ENCODE results near the gene KCNMA1. TPM values are rescaled to one million over a fixed set of nuclear protein-coding genes. Genes with fewer than 3 reads are reported as not detected.

The KCNMA1 gene
- total RNA-seq, 2 donors from 2014 or later: 49.9 to 76.2 TPM

DNA sequence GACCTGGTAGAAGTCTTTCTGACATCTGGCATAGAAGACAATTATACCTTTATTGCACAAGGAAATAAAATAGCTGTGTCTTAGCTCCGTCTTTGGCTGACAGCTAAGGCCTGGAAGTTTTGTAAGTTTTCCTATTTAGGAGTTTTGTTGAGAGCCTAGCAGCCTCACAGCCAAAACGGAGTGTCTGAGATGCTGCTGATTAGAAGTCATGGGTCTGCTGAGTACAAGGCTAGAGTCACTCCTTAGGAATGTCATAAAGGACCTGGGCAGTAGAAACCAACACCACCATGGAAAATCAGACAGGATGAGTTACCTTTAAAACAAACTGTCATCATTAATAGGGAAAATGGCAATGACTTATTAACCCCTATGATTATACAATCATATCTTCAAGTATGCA lies 442.5 kb downstream of the KCNMA1 start:
- peak in 1 of 2 donors; percentile 39 for DNase-seq
- intact Hi-C loops (cut with DNase I, micrococcal nuclease): no loop called here
- ATAC-seq: peak; percentile 17

DNA sequence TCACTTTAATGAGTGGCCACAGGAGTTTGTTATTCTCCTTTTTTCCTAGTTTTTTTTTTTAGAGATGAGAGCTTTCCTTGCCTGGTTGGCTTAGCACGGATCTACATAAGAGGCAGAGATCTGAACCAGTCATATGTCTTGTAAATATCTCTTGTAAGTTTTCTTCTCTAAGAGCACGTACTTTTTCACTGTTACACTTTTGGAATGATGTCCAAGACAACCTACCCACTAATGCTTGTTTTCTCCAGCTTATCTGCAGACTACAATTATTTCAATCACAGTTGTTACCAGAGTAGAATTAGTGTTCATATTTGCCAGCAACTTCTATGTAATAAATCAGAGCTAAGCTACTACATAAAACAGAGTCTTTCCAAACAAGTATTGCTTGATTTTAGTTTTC lies 444.6 kb downstream of the KCNMA1 start:
- DNase-seq: no peak
- intact Hi-C loops (cut with DNase I, micrococcal nuclease): no loop called here
- no peak for ATAC-seq

DNA sequence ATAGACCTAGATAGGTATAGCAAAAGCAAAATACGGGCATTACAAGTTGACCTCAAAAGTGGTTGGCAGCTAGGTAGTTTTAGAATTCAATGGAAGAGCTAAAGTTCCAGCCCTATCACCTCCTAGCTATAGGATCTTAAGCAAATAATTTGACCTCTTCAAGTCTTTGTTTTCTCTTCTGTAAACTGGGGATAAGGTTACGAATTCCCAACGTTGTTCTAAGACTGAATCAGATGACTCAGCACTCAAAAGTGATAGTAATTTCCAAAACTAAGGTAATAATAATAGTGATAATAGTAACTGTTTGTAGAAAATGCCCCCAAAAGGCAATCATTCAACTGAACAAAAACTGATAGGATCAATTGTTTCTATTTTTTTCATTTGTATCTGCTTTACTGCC lies 445.2 kb downstream of the KCNMA1 start:
- no peak for ATAC-seq
- intact Hi-C loops (cut with DNase I, micrococcal nuclease): no loop called here
- no peak for DNase-seq

DNA sequence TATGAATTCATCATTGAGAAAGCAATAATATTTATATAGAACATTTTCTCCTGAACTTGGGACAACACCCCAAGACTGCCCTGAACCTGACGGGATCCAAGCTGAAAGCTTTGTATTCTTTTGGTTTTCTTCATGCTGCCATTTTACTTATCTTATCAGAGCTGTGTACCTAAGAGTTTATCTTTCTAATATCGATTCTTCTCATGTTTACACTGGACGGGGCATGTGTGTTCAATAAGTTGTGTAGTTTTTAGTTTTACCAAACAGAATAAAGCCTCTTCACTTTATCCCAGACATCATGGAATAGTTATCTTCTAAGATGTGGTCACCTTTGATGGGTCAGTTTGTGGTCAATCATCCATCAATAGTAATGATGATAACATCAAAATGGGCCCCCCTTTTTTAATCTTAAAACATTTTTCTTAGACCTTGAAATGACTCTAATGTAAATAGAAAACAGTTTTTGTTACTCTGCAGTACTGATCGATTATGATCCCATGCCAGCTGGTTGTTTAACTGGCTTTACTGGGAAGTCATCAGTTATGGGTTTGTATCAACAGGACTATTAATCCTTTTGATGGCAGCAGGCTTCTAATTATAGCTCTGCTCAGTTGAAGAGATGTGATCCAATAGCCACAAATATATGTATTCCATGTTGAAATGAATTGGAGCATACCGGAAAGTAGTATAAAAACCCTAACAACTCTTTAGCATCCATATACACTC lies 446.1 kb downstream of the KCNMA1 start:
- ATAC-seq: no peak
- no peak for DNase-seq
- intact Hi-C loops (cut with DNase I, micrococcal nuclease): no loop called here

DNA sequence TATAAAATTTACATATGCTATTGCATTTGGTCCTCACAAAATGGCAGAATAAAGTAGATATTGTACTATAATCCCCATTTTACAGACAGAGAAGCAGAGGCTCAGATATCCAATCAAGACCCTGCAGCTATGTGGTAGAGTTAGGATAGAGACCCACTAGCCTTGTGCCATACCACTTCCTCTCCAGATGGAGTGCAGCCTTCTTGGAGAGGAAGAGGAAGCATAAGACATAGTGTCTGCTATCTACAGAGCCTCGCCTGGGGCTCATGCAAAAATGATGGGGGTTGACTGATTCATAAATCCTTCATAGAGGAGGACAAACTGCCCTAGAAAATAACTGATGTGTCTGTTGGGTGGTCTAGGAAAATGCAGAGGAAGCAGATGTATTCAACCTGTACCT lies 447.3 kb downstream of the KCNMA1 start:
- ATAC-seq (no peak), DNase-seq (no peak)
- intact Hi-C loops (cut with DNase I, micrococcal nuclease): no loop called here

DNA sequence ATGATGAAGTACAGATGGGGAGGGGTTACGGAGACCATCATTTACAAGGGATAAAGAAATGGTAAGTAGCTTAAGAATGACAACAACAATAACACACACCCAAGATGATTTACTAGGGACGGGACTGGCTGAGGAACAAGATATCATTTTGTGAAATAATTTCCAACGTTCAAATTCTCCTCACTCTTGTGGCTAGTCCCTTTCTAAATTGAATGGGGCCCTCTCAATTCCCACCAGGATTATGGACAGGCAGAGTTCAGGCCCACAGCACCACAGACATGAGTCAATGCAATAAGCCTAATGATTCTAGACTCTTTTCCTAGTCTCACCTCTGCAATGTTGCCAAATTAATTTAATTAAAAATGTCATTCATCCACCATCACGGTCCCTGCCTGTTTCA lies 448.1 kb downstream of the KCNMA1 start:
- intact Hi-C loops (cut with DNase I, micrococcal nuclease): loop anchor here in 1 of 2 donors (10.0 kb wide), 1 partner anchor 185 kb away; no protein-coding TSS in a partner anchor
- DNase-seq (no peak), ATAC-seq (no peak)

DNA sequence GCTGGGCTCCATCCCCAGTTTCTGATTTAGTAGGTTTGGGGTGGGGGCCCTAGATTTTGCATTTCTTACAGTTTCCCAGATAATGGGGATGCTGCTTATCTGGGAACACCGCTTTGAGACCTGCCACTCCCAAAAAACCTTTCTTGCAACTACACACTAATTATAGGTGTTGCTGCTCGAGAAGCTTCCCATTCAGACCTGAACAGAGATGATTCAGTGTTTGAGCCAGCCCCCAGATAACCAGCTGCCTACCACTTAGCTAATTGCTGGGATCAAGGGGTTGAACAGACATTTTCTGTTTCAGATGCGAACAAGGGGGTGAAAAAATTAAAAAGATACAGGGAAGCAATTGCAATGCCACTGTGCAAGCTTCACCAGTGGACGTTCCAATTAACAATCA lies 448.5 kb downstream of the KCNMA1 start:
- ATAC-seq: no peak
- no peak for DNase-seq
- intact Hi-C loops (cut with DNase I, micrococcal nuclease): loop anchor here in 1 of 2 donors (10.0 kb wide), 1 partner anchor 186 kb away; no protein-coding TSS in a partner anchor

DNA sequence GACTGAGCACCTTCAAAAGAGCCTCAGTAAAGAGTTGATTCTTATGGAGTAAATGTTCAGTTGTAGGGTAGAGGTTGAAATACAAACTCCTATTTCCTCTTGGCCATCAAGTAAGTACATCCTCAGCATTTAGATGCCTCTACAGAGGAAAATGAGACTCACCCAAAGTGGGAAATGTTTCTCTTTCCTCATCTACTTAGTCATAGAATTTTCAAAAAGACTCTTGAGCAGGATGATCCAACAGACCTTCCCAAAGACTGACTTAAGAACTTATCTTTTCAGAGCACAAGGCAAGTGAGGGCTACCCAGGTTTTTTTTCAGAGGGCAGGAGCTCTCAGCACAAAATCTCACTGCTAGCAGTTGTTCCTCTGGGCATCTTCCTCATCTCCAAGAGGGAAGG lies 449.1 kb downstream of the KCNMA1 start:
- intact Hi-C loops (cut with DNase I, micrococcal nuclease): loop anchor here in 1 of 2 donors (10.0 kb wide), 1 partner anchor 186 kb away; no protein-coding TSS in a partner anchor
- DNase-seq (no peak), ATAC-seq (no peak)

DNA sequence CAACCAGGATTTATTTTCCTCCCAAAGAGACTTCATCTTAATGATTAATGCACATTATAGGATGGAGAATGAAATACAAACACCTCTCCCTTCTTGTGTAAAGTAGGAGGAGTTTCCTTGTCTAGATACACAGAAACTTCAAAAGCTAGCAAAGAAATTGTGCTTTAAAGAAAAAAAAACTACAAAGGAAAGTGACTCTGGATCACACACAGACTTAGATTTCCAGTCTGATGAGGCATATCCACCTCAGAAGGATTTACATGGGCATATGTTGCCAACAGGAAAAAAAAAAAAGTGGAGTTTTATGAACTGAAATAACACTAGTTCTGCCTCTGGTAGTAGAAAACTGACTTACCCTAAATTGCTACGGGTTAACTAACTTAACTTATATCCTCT lies 449.6 kb downstream of the KCNMA1 start:
- DNase-seq (no peak), ATAC-seq (no peak)
- intact Hi-C loops (cut with DNase I, micrococcal nuclease): loop anchor here in 1 of 2 donors (10.0 kb wide), 1 partner anchor 187 kb away; no protein-coding TSS in a partner anchor

DNA sequence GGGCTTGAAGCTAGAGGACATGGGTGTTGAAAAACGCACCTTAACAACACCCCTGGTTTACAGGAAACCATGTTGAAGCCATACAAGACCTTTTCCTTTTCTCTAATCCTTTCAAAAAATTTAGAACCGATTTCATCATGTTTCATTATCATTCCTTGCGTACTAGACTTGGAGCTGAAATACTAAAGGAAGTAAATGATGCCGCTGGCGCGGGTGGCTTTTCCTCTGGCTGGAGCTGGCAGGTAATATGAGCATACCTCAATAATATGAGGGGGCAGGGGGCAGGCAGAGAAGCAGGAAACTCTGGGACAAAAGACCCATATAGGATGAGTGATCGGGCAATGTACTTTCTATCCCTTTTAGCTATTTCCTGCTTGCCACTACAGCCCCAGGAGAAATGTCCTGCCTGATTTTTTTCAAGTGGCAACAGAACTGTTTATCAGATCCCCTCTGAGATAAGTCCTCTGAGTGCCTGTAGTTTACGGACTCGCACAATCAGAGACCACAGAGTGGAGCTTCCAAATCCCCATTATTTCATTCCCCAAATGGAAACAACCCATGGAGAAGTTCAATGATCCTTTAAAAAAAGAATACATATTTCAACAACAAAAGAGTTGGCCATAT lies 450.1 kb downstream of the KCNMA1 start:
- DNase-seq: no peak
- intact Hi-C loops (cut with DNase I, micrococcal nuclease): loop anchor here in 1 of 2 donors (10.0 kb wide), 1 partner anchor 187 kb away; no protein-coding TSS in a partner anchor
- no peak for ATAC-seq

DNA sequence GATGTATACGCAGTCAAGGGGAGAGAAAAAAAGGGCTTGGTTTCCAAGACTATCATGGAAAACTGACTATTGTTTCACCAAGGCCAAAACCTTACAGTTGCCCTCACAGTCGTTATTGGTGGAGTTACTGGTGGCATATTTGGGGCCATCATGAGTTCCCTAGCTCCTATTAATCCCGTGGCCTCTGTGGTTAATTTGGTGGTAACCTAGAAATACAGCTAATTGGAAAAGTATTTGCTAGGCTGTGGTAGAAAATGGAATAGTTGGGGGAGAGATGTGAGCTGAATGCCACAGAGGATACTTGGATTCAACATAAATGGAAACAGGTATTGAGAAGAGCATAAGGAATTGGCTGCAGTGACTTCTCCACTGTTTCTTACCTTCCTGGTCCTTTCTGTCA lies 450.7 kb downstream of the KCNMA1 start:
- intact Hi-C loops (cut with DNase I, micrococcal nuclease): loop anchor here in 1 of 2 donors (10.0 kb wide), 1 partner anchor 188 kb away; no protein-coding TSS in a partner anchor
- DNase-seq (no peak), ATAC-seq (no peak)

DNA sequence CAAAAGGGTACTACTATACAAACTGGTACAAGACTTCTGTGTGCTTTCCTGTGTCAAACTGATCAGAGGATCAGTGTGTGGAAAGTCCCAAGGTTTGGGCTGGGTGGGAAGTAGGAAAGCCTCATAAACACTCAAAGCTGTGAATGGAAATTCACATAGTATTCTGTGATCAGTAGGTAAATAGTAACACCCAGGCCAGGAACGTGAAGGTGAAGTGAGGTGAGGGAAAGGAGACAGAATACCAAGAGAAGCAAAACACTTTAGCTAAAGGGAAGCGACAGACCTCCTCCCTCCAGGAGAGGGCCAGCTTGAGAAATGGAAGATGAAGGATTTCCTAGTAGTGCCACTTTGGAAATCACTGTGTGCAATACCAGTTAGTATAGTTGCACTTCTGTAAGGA lies 451.9 kb downstream of the KCNMA1 start:
- peak; percentile 65 for ATAC-seq
- intact Hi-C loops (cut with DNase I, micrococcal nuclease): loop anchor here in 1 of 2 donors (10.0 kb wide), 1 partner anchor 189 kb away; no protein-coding TSS in a partner anchor
- no peak for DNase-seq

DNA sequence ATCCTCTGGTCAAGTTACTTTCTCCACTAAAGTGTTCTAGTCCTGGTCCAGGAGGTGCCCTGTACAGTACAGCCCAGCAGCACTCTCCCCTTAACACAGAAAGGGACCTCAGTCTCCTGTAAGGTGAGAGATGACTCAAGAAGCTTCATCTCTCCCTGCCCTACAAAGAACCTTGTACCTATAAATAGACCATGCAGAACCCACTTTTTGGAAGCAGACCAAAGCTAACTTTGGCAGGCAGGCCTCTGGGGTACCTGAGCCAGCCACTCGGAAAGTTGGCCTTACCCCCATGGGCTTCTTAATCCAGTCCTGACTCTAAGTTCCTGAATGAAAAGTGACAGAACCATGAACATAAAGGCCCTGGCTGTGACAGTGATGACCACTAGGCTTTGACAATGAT lies 454.8 kb downstream of the KCNMA1 start:
- DNase-seq (no peak), ATAC-seq (no peak)
- intact Hi-C loops (cut with DNase I, micrococcal nuclease): loop anchor here in 1 of 2 donors (10.0 kb wide), 1 partner anchor 192 kb away; no protein-coding TSS in a partner anchor

DNA sequence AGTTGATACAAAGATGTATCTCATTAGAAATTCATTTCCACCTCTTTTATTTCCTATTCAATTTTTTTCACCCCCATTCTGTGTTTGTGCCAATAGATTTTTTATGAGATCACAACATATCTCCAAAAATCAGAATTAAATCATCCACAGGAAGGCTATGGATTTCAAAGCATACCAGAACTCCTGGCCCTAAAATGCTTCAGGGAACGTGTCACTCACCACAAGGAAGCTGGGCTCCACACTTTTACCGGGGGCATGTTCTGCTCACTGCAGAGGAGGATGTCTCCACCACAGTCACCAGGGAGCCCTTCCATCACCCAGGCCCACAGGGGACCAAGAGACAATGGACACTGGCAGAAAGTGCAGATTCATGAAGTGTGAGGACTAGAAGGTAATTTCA lies 456.8 kb downstream of the KCNMA1 start:
- no peak for DNase-seq
- intact Hi-C loops (cut with DNase I, micrococcal nuclease): loop anchor here in 1 of 2 donors (10.0 kb wide), 1 partner anchor 194 kb away; no protein-coding TSS in a partner anchor
- ATAC-seq: no peak

DNA sequence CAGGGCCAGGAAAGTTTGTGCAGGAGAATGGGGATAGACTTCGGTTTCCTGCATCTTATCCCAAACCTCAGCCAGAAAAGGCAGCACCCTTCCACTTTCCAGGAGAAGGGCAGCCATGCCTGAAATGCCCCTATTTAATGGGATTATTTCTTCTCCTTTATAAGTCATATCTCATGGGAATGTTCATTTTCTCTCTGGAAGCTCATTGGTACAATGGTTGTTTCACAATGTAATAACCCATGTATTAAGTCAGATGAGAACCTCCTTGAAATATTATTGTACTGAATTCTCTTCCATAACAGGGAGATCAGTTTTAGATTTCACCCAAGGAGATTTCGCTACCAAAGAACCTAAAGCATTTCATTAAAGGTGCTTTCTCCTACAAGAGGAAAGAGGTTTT lies 457.5 kb downstream of the KCNMA1 start:
- DNase-seq (no peak), ATAC-seq (no peak)
- intact Hi-C loops (cut with DNase I, micrococcal nuclease): loop anchor here in 1 of 2 donors (10.0 kb wide), 1 partner anchor 195 kb away; no protein-coding TSS in a partner anchor

DNA sequence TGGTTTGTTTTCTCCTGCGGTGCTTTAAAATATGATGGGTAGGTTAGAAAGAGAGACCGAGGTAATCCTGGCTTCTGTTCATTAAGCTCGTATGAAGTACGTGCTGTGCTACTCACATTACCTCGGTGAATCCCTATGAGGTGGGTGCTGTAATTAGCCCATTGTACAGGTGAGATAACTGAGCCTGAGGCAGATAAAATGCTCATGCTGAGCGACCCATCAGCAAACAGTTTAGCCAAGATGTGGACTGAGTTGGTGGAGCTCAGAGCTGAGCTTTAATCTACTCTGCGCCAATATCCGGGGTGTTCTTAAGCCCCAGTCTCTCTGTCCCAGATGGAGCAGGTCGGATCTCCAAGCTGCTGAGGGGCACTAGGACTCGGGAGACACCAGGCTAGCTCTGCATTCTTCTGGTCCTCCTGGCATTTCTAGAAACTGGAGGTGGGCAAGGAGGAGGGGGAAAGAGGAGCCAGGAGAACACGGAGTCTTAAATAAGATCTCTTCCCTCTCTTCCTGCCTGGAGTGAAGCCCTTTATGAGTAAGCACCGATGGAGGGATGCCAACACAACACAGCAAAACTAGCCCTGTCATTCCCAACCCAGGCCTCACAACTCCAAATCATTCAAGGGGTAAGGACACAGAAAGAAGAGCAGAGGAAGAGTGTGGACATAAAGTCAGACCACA lies 458.5 kb downstream of the KCNMA1 start:
- no peak for DNase-seq
- intact Hi-C loops (cut with DNase I, micrococcal nuclease): no loop called here

DNA sequence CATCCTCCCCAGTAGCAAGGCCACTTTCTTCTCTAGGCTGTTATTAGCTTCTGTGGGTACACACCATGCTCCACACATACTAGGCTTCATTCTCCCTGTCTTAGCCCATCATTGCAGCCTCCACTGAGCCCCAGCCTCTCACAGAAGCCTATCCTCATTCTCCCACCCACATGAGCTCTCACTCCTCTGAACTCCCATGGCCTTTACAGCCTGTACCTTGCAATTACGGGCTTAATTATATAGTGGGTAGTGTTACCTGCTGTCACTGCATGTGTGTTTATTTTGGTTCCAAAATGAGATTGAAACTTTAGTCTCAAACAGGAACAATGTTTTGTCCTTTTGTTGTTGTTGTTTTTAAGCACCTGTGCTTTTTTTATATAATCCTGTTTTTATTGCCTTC lies 460.0 kb downstream of the KCNMA1 start:
- intact Hi-C loops (cut with DNase I, micrococcal nuclease): no loop called here
- no peak for ATAC-seq
- DNase-seq: no peak

More for the DNA sequence above, 458.5 kb downstream of the KCNMA1 start:
- no peak for ATAC-seq

DNA sequence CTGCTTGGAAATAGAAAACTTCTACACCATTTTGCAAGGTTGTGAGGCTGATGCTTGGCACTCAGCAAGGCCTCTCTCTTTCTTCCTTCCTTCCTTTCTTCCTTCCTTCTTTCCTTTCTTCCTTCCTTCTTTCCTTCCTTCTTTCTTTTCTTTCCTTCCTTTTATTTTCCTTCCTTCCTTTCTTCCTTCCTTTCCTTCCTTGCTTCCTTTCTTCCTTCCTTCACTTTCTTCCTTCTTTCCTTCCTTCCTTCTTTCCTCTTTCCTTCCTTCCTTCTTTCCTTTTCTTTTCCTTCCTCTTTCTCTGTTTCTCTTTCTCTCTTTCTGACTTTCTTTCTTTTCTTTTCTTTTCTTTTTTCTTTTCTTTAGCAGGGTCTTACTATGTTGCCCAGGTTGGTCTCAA lies 460.4 kb downstream of the KCNMA1 start:
- intact Hi-C loops (cut with DNase I, micrococcal nuclease): no loop called here
- no peak for ATAC-seq
- no peak for DNase-seq

DNA sequence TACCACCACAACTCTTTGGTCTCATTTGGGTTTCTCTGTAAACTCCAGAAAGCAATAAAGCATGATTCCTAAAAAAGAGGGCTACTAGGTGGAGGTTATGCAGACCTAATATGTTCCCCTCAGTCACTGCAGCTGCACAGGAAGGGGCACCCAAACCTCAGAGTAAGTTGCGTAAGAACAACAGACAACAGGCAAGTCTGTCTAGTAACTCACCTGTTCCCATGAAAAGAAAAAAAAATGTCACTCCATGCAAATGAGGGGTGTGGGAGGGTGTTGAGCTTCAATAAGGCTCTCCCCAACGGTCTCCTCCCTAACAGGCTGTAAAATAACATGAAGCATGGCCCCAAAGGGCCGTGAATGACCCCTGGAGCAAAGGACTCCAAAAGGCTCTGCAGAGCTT lies 461.4 kb downstream of the KCNMA1 start:
- intact Hi-C loops (cut with DNase I, micrococcal nuclease): no loop called here
- no peak for ATAC-seq
- DNase-seq: no peak
